Measurements from ENCODE around the gene DYNLT5. TPM values are rescaled to one million over a fixed set of nuclear protein-coding genes. Genes with fewer than 3 reads are reported as not detected.

DYNLT5 gene
- total RNA-seq, 1 donor from 2014 or later: 4.6 TPM

DNA sequence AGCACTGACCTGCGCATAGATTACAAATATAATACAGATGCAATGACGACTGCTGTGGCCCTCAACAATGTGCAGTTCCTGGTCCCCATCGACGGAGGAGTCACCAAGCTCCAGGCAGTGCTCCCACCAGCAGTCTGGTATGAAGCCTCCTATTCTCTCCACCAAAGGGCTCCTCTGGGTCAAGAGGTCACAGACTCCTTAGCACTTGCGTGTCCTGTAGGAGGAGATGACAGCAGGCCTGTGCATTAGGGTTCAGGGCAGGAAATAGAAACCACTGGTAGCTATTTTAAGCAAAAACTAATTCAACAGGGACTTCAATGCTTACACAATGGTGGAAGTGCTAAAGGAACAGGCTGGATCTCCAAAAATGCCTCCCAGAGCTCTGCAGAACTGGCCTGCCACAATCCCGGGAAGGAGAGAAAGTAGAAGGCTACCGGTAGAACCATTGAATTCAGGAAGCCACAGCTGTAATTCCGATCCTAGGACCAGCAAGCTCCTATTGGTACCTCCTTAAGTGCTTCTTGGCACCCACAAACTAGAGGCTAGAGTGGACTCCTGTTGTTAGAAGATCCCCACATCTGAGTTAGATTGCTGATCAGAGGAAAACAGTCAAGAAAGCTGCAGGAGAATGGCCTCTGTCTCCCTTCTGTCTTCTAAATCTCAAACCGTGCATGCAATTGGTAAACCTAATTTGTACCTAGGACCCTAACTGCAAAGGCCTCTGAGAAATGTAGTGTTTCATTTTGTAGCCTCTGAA lies 12.7 kb upstream of the DYNLT5 start:
- no peak for DNase-seq
- ATAC-seq (ENCODE audit: poor library complexity): peak; percentile 25
- intact Hi-C loops (cut with DNase I): no loop called here

DNA sequence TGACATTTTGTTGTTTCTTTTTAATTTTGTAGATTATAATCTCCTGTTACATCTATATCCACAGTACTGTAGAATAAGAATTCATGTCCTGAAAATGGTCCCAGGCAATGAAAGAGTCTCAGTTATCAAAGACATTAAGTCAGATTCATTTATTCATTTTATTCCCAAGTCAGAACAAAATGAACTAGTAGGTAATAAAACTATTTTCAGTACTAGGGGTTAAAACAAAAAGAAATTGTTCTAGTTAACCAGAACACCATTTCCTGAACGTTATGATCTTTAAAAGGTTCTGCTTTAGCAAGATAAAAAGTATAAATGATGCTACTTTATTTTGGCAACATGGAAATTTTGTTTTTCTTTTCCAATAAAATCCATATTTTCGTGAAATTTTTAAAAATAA lies 6.8 kb upstream of the DYNLT5 start:
- intact Hi-C loops (cut with DNase I): no loop called here
- ATAC-seq (ENCODE audit: poor library complexity) (no peak), DNase-seq (no peak)

DNA sequence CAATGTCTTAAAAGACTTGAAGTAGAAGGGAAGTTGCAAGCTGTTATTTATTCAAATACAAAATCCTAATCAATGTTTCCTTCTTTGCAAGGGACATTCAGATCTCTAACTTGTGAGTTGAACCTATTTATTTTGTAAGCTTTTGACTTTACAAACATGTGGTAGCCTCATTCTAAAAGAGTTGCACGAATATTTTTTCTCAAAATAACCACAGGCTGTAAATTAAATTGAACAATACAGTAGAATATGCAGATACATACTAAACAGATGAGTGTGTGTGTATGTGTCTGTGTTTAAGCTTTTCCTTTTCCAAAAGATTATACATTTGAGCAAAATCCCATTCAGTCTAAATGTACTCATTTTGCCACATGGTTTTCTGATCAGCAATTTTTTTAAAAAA lies 4.8 kb upstream of the DYNLT5 start:
- ATAC-seq (ENCODE audit: poor library complexity) (no peak), DNase-seq (no peak)
- intact Hi-C loops (cut with DNase I): no loop called here

DNA sequence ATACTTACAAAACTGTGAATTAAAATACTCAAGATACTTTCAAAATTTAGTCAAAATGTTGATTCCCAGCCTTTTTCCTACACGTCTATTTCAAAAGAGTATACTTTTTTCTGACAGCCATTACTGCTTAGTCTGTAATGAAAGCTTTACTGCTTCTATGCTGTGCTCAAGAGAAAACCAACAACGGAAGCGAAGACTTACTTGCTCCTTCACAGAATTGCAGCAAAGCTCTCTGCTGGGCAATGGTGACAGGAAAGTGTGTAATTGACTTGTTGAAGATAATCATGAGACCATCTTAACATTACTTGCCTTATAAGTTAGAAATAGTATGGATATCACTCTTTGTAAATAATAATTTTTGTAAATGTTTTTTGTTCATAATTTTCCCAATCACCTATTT lies 1.7 kb upstream of the DYNLT5 start:
- no peak for DNase-seq

DNA sequence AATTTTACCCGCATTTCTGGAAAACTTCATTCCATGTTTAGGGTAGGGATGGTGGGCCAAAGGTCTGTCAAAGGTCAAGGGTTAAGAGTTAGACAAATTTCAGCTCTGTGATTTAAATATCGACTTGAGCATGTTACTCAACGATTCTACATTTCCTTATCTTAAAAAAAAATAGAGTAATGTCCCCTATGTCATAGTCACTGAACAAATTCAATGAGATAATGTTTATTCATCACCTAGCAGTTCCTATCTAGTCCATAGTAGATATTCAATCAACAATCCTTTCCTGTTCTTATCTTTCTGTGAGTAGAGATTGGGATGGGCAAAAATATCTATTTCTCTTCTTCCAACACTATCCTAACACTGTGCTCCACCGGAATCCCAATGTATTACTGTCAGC lies 1.1 kb upstream of the DYNLT5 start:
- ATAC-seq (ENCODE audit: poor library complexity) (no peak), DNase-seq (no peak)
- intact Hi-C loops (cut with DNase I): no loop called here

More for the DNA sequence above, 1.7 kb upstream of the DYNLT5 start:
- ATAC-seq (ENCODE audit: poor library complexity): no peak
- intact Hi-C loops (cut with DNase I): no loop called here

DNA sequence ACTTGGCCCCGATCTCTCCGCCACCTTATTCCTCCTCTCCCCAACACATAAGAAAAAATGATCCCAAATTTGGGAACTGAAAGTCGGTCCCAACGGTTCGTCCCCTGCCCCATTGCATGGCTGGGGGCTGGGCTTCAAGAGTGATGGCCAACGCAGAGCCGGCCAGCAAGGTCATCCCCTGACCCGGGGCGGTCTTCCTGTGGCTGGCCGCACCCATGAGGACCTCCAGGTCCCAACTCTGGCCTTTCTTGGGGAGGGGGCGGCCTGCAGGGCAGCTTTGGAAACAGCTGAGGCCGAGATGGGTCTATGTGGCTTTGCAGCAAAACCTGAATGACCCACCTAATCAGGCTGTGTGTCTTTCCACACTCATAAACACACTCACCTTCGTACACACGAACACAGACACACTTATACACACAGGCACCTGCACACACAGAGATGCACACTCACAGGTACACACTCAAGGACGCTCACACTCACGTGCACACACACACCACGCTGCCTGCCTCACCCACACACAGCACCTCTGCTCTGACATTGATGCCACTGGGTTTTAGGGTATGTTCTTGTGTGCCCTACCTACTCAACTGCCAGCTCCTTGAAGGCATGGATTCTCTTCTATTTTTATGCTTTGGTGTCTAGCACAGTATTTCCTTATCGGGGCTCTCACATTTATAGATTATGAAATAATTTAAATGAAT lies 562 bp downstream of the DYNLT5 start:
- intact Hi-C loops (cut with DNase I): no loop called here
- peak; percentile 45 for DNase-seq
- peak; percentile 47 for ATAC-seq (ENCODE audit: poor library complexity)

DNA sequence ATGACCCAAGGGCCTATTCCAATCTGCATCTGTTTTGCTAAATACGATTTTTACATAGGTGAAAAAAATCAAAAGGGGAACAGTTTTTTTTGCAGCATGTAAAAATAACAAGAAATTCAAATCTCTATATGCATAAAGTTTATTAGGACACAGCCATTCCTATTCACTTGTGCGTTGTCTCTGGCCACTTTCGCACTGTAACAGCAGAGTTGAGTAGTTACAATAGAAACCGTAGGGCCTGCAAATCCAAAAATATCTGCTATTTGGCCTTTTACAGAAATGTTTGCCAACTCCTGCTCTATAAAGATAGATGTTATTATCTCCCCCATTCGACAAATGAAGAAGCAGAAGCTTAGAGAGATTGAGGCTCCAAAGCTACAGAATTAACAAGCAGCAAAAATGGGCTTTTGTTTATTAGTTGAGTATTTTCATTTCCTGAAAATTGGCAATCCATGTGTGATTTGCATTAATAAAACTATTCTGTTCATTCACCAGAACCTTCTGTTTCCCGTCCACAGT lies 5.5 kb downstream of the DYNLT5 start:
- intact Hi-C loops (cut with DNase I): no loop called here
- ATAC-seq (ENCODE audit: poor library complexity) (no peak), DNase-seq (no peak)

DNA sequence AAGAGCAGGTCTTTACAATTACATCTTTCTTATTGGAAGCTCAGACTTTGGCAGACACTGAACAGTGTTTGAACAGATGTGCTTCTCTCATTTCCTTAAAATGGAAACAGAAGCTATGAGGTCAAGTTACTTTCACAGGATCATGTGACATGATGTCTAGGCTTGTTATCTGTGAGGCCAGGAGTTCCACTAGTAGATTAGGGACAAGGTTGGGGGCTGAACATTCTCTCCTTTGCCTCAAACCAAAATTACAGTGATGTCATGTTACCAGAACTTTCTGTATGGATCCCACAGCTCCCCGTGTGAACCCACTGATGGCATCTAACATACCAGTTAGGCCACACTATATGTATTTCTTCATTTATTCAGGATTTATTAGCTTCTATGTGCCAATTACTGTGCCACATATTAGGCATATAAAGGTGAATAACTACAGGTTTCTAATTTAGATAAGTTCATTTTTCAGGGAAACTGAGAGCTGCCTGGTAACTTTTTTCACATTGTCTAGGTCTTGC lies 6.0 kb downstream of the DYNLT5 start:
- ATAC-seq (ENCODE audit: poor library complexity) (peak; percentile 53), DNase-seq (no peak)
- intact Hi-C loops (cut with DNase I): no loop called here

DNA sequence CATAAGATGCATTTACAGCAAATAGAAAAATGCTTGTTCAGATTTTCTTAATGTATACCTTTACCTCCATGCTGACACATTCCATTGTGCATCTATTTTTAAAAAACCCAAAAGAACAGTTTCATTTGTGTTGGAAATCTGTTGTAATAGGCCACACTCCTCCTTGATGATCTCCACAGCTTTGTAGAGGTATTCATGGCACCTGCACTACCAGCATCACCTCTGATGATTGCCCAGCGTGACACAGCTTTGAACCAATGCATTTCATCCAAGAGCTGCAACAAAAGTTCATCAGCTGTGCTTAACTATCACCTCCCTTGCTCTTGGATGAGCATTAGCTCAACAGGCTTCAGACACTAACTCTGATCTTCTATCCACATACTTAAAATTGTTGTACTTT lies 8.2 kb downstream of the DYNLT5 start:
- DNase-seq: no peak
- intact Hi-C loops (cut with DNase I): no loop called here
- ATAC-seq (ENCODE audit: poor library complexity): no peak

DNA sequence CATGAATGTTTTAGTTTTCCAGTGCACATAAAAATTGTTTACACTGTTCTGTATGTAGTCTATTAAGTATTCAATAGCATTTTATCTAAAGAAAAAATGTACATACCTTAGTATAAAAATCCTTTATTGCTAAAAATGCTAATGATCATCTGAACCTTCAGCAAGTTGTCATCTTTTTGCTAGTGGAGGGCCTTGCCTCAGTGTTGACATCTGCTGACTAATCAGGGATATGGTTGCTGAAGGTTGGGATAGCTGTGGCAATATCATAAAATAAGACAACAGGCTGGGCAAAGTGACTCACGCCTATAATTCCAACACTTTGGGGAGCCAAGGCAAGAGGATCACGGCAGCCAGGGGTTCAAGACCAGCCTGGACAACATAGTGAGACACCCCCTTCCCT lies 9.0 kb downstream of the DYNLT5 start:
- DNase-seq (no peak), ATAC-seq (ENCODE audit: poor library complexity) (no peak)
- intact Hi-C loops (cut with DNase I): no loop called here

DNA sequence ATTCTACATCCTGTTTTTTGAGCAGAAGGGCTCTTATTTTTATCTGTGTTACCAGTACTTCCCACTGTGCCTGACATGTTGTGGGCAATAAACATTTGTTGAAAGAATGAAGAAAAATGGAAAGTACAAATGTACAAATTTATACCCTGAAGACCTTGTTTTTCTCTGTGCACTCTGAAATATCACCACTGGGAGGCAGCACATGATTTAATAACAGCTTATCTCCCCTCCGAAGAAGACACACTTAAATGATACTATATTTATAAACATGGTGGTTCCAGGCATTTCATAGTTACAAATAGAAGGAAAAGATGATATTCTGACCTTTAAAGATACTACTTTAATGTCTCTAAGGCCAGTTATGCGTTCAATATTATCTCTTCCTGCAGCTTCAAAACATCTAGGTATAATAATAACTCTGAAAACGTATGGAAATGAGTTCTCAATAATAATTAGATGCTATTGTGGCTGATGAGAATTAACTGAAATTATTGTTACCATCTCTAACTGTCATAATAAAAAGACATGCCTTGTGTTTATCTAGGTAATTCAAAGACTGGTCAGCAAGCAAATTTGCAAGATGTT lies 12.8 kb downstream of the DYNLT5 start:
- intact Hi-C loops (cut with DNase I): loop anchor here (5.0 kb wide), 1 partner anchor 447 kb away; no protein-coding TSS in a partner anchor
- peak; percentile 68 for ATAC-seq (ENCODE audit: poor library complexity)

DNA sequence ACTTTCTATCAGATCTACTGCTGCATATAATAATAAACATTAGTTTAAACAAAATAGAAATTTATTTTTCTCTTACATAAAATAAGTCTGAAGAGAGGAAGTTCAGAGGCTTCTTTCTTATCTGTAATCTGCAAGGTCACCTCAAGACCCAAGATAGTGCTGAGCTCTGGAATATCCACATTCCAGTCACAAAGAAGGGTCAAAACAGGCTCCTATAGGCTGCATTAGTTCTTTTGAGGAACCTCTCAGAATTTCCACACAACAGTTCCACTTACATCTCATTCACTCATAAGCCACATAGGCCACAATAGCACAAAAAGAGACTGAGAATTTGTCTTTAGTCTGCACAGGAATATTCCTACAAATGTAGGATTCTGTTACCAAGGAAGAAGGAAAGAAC lies 15.4 kb downstream of the DYNLT5 start:
- intact Hi-C loops (cut with DNase I): loop anchor here (5.0 kb wide), 1 partner anchor 445 kb away; no protein-coding TSS in a partner anchor
- no peak for DNase-seq
- ATAC-seq (ENCODE audit: poor library complexity): no peak

More for the DNA sequence above, 12.8 kb downstream of the DYNLT5 start:
- no peak for DNase-seq

DNA sequence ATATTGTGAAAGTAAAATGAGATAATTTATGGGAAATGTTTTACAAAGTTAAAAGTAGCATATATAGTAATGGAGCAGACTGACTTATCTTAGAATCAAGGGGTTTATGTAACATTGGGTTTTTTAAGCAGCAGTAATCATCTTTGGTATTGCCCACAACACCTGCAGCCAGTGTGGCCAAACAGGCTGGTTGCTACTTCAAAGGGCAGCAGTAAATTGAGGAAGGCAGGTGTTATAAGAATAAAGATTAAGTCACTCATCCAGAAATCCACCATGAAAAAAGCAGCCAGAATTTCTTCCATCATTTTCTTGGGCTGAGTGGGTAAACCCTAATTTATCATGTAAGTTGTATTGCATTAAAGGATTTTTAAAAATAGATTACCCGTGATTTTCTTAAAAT lies 16.7 kb downstream of the DYNLT5 start:
- no peak for ATAC-seq (ENCODE audit: poor library complexity)
- DNase-seq: no peak

DNA sequence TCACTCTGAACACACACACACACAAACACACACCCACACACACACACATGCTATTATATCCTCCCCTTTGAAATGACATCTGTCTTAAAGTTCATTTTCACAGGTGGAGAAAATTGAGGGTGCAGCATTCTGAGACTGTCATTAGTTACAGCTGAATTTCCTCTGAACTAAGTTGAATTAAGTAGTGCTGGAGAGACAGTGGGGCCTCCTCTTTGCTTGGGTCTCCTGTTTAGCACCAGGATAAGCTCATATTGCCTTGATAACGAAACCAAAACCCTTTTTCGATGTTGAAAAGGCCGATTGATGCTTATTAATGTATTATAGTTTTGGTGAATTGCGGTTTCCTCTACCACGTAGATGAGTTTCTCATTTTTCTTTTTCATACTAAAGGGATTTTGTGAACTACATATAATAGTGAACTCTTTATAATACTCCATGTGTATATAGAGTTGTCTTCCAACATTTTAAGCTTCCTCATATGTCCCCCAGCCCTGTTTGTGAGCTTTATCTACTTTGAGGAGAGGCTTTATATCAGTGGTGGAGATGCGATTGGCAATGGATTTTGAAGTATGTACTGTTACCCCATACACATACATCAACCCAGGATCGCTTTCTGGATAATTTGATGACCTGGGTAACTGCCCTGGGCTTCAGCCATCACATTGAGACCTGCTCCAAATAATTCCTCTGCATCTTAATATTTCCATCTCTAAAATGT lies 17.4 kb downstream of the DYNLT5 start:
- ATAC-seq (ENCODE audit: poor library complexity): no peak
- DNase-seq: no peak
- intact Hi-C loops (cut with DNase I): loop anchor here (5.0 kb wide), 2 partner anchors 373 to 443 kb away; no protein-coding TSS in a partner anchor

More for the DNA sequence above, 16.7 kb downstream of the DYNLT5 start:
- intact Hi-C loops (cut with DNase I): loop anchor here (5.0 kb wide), 1 partner anchor 443 kb away; no protein-coding TSS in a partner anchor

DNA sequence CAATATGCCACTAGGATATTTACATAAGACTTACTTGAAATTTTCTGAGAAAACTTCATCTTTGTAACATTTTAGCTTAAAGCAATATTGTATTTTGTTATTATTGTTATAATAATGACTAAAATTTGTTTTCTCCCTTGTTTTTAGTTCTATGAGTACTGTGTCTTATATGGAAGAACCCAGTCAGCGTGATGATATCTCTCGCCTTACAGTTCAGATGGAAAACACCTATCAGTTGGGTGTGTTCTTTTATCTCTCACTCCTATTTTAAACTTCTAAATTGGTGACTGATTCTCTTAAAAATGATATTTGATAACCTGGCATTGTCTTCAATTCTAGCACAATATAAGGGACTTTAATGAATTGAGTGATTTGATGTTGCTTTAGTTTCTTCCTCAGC lies 18.0 kb downstream of the DYNLT5 start:
- intact Hi-C loops (cut with DNase I): loop anchor here (5.0 kb wide), 1 partner anchor 372 kb away; no protein-coding TSS in a partner anchor
- DNase-seq: no peak
- no peak for ATAC-seq (ENCODE audit: poor library complexity)

DNA sequence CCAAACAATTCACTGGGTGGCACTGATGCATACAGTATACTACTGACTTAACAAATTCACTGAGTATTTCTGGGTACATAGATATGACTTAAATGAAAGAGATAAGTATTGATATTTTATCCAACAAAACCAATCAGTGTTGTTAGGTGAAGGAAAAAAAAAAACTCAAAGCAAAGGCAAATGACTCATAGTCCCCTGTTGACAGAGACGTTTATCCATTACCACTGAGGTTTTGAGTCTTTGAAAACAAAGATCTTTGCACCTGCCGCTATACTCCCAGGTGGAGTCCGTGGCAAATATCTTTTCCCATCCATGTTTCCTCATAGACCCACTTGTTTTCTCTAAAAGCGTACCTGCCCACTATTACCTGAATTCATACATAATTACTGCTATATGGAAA lies 18.4 kb downstream of the DYNLT5 start:
- DNase-seq (no peak), ATAC-seq (ENCODE audit: poor library complexity) (no peak)
- intact Hi-C loops (cut with DNase I): loop anchor here (5.0 kb wide), 1 partner anchor 372 kb away; no protein-coding TSS in a partner anchor

DNA sequence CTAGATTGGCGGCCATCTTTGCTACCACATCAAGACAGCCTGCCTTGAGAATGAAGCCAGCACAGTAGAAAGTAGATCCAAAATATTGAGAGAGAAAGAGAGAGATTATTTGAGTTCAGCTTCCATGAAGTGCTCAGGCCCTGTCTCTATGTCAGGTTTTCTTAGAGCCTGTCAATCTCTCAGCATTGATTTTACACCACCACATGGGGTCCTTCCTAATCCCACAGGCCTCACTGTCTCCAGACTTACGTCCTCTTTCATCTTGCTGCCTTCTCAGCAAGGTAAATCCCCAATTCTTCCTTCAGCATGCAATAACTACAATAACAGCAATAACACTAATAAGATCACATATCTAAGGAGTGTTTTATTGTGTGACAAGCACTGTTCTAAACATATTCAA lies 21.0 kb downstream of the DYNLT5 start:
- intact Hi-C loops (cut with DNase I): loop anchor here (5.0 kb wide), 1 partner anchor 369 kb away; no protein-coding TSS in a partner anchor
- no peak for DNase-seq
- ATAC-seq (ENCODE audit: poor library complexity): no peak

DNA sequence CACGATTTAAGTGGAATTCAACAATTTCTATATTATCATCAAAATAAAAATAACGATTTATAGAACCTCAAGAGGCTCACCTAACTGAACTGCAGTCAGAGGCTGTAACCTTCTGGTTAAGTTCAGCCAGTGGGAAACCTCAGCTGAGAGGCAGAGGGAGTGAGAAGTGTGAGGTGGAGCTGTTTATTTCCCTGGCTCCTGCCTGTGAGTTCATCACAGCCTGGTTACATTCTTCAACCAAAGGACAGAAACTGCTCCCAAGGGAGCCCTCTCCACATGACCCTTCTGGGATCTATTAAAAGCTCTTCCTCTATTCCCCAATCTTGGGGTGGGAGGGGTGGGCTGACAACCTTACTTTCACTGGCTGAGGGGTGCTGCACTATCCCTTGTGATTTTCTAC lies 22.2 kb downstream of the DYNLT5 start:
- no peak for ATAC-seq (ENCODE audit: poor library complexity)
- intact Hi-C loops (cut with DNase I): loop anchor here (5.0 kb wide), 1 partner anchor 368 kb away; no protein-coding TSS in a partner anchor
- DNase-seq: no peak
